Measurements from ENCODE around the gene SPOUT1.

DNA sequence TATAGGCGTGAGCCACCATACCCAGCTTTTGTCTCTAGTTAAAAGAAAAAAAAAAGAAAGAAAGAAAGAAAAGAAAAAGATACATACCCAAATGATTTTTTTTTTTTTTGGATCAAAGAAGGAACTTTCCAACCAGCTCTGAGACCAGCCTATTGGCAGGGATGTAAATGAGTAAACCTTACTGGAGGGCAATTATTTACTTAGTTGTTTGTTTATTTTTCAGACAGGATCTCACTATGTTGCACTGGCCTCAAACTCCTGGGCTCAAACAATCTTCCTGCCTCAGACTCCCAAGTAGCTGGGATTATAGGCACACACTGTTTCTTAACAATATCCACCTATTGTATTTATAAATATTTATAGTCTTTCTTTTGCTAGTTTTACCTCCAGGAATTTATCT, 10.9 kb upstream of the SPOUT1 start:
- TF ChIP-seq, protein P1, sequence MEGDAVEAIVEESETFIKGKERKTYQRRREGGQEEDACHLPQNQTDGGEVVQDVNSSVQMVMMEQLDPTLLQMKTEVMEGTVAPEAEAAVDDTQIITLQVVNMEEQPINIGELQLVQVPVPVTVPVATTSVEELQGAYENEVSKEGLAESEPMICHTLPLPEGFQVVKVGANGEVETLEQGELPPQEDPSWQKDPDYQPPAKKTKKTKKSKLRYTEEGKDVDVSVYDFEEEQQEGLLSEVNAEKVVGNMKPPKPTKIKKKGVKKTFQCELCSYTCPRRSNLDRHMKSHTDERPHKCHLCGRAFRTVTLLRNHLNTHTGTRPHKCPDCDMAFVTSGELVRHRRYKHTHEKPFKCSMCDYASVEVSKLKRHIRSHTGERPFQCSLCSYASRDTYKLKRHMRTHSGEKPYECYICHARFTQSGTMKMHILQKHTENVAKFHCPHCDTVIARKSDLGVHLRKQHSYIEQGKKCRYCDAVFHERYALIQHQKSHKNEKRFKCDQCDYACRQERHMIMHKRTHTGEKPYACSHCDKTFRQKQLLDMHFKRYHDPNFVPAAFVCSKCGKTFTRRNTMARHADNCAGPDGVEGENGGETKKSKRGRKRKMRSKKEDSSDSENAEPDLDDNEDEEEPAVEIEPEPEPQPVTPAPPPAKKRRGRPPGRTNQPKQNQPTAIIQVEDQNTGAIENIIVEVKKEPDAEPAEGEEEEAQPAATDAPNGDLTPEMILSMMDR (IDR thresholded peaks at IDR 0.05; ENCODE audit: insufficient read depth, low read length, poor library complexity, severe bottlenecking), result no peak
- TF ChIP-seq EZH2phosphoT487 (conservative IDR thresholded peaks at IDR 0.05; ENCODE audit: low read length), result no peak

Data from SU-DHL-6 (cell line).